ENCODE data around the gene ARID3B. TPM values are rescaled to one million over a fixed set of nuclear protein-coding genes. Genes with fewer than 3 reads are reported as not detected.
A peak's percentile ranks its signal among the peaks of the same experiment; 100 is the strongest.
"Not testable (repeated sequence)": the region's sequence is repeated elsewhere in the genome, so short reads cannot be mapped to it uniquely, and the experiment has no call there.

Gene ARID3B
- 1.7 and 3.1 TPM in 2 replicates for total RNA-seq

DNA sequence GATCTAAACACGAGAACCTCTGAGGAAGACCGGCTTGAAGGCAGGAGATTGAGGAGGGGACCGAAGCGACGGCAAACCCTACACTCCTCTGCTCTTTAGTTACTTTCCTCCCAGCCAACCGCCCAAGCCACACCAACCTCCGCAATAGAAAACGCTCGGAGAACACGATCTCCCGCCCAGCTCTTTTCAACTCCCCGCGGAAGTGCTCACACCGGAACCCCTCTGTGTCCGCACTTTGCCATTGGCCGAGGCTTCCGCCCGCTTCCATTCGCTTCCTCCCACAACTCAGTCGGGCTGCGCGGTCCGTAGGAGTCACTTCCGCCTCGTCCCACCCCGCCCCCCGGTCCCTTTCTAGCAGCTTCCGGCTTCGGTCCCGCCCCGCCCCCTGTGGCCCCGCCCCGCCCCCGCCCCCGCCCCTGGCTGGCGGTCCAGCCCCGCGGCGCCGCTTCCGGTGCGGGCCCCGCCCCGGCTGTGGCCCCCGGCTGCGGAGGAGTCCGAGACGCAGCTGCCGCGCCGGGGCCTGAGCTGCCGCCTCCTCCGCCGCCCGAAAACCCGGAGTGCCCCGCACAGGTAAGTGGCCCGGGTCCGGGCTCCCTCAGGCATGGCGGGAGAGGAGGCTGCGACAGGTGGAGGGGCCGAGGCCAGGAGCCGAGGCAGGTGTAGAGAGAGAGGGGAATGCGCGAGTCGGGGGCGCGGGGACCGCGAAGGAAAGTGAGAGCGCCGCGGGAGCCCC, at the start of gene ARID3B:
TSS of gene ARID3B (plus strand) at position 460 of the 733 bp plus-strand sequence. CDS start 2,717 bp downstream, outside the sequence.
- DNase-seq (ENCODE audit: low read depth), result peak; percentile 94

DNA sequence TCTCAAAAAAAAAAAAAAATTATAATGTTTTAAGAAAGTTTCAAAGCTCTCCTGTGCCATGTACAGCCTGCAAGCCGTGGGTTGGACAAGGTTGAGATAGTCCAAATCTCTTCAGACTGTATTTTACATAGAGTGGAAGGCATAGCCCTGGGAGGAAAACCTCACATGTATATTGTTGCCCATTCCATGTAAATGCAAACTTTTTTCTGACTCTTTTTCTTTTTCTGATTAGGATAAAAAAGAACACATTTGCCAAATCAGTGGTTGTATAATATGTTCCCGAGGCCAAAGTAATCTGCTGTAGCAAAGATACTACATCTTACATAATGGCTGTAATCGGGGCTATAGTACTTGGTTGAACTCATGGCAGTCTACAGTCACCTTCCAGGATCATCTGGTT, 44.4 kb upstream of the ARID3B start:
- DNase-seq (ENCODE audit: low read depth), result no peak

DNA sequence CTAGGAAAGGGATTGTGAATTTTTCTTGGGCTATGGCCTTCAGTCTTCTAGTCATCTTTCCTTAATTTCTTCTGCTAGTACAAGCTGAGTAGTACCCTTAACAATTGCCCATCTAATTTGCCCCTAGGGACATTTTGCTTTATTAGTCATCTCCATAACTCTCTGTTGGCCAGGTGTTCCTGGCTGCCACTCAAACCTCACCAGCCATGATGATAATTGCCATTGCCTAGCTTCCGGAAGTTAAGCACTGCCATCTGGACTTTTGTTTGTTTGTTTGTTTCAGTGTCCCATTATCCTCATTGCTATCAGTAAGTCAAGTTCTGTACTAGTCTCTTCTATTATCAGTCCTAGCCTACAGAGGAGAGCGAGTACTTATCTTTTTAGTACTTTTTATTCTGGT, 43.4 kb upstream of the ARID3B start:
- peak; percentile 77 for DNase-seq (ENCODE audit: low read depth)

GRCh38 chr15:74499366-74499765, 41.7 kb upstream of the ARID3B start:
- DNase-seq (ENCODE audit: low read depth), result no peak

GRCh38 chr15:74500401-74500800, 40.6 kb upstream of the ARID3B start:
- DNase-seq (ENCODE audit: low read depth), result no peak

GRCh38 chr15:74502301-74502700, 38.7 kb upstream of the ARID3B start:
- DNase-seq (ENCODE audit: low read depth), result no peak

- DNase-seq (ENCODE audit: low read depth), result no peak
Observed at GRCh38 chr15:74504418-74504817, 36.6 kb upstream of the ARID3B start.

DNA sequence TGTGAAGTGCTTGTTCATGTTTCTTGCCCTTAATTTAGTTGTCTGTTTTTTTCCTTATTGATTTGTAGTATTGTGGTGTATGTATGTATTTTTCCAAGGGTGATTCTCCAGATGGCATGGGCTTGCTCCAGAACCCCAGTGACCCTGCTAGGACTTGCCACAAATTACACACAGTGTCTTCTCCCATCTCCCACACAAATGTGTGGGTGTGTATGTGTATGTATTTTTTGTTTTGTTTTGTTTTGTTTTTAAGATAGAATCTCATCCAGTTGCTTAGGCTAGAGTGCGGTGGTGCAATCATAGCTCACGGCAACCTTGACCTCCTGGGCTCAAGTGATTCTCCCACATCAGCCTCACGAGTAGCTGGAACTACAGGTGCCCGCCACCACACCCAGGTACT, 36.2 kb upstream of the ARID3B start:
- no peak for DNase-seq (ENCODE audit: low read depth)

DNA sequence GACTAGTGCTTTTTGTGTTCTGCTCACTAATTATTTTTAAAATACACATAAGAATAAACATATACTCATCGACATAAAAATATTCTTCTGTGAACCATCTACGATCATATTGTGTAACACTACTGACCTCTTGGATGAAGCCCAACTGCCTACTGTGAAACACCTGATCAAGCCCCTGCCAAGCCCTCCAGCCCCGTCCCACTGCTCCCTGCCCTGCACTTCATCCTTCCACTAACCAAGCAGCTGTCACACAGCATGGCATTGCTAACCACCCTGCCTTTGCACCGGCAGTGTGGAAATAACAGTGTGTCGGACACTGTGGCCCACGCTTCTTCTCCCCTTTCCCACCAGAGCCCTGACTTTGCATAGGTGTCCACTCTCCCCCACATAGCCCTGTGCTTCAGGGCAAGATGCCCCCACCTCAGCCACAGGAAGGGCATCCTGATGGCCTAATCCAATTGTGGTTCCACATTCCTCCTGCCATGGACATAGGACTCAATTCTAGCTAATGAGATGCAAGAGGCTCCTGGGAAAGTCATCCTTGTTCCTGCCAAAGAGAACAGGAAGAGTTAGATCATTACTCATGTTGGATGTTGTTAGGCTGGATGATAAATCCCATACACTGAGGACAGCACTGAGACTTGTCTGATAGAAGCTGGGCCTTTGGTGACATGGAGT, 35.0 kb upstream of the ARID3B start:
- no peak for DNase-seq (ENCODE audit: low read depth)

- no peak for DNase-seq (ENCODE audit: low read depth)
Observed at GRCh38 chr15:74506515-74506840, 34.5 kb upstream of the ARID3B start.

DNA sequence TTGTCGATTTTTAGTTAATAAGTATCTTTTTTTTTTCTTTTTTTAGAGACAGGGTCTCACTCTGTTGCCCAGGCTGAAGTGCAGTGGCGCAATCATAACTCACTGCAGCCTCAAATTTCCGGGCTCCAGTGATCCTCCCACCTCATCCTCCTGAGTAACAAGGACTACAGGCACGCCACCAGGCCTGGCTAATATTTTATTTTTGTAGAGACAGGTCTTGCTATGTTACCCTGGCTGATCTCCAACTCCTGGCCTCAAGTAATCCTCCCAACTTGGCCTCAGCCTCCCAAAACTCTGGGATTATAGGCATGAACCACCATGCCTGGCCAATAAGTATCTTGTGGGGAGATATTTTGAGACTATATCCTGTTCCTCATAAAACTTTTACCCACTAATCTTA, 29.4 kb upstream of the ARID3B start:
- DNase-seq (ENCODE audit: low read depth), result peak; percentile 34

GRCh38 chr15:74514059-74514458, 27.0 kb upstream of the ARID3B start:
- DNase-seq (ENCODE audit: low read depth), result not testable (repeated sequence)

DNA sequence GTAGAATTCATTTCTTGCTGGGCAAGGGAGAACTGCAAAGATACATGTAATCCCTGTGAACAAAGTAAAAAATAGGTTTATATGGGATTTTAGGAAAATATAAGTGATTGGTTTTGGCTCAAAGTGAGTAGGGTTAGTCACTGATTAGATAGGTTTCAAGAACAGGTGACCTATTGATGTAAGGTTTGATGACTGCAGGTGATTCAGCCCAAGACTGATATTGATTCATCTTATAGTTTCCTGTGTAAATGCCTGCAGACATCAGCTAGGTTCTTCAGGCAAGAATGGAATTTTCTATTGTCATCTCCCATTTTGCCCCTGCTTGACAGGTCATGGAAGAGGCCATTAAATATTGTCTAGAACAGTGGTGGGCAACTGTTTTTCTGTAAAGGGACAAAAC, 23.9 kb upstream of the ARID3B start:
- no peak for DNase-seq (ENCODE audit: low read depth)

DNA sequence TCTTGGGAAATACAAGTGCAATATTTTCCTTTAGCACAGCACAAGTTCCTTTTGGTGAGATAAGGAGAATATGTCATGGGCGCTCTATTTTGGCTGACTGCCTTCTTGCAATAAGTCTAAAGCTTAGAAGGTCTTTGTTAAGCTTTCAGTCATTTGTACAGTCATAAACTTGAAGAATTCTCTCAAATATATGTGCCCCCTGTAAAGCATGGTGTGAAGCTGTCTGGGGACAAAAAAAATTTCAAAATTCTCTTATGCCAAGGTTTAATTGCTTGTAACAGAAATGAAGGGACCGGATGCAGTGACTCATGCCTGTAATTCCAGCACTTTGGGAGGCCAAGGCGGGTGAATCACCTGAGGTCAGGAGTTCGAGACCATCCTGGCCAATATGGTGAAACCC, 21.7 kb upstream of the ARID3B start:
- DNase-seq (ENCODE audit: low read depth), result no peak

DNA sequence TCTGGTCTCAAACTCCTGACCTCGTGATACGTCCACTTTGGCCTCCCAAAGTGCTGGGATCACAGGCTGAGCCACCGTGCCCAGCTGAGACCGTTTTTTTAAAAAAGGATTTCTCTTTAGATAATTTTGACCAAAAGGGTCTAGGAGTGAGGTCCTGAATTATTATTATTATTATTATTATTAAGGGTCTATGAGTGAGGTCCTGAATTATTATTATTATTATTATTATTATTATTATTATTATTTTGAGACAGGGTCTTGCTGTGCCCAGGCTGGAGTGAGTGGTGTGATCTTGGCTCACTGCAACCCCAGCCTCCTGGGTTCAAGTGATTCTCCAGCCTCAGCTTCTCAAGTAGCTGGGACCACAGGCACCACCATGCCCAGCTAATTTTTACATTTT, 20.6 kb upstream of the ARID3B start:
- DNase-seq (ENCODE audit: low read depth), result no peak

DNA sequence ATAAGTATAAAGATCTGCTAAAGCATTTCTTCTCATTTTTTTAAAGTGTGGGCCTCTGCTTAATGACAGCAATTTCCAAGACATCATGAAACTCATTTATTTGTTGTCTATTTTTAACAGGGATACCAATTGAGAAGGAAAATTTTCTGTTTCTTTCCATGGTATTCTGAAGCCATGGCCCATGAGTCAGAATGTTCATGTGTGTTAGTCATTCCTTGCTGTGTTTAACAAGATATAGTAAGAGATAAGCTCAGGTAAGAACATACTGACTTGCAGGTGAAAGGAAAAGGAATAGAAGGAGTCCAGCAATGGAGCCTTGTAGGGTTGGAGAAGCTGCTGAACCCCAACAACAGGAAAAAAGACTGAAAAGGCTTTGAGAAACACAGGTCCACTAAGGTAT, 17.0 kb upstream of the ARID3B start:
- peak; percentile 60 for DNase-seq (ENCODE audit: low read depth)

- no peak for DNase-seq (ENCODE audit: low read depth)
Observed at GRCh38 chr15:74525309-74525708, 15.7 kb upstream of the ARID3B start.

GRCh38 chr15:74525945-74526344, 15.1 kb upstream of the ARID3B start:
- DNase-seq (ENCODE audit: low read depth), result peak; percentile 89

- DNase-seq (ENCODE audit: low read depth), result peak; percentile 54
Observed at GRCh38 chr15:74528876-74529275, 12.1 kb upstream of the ARID3B start.

DNA sequence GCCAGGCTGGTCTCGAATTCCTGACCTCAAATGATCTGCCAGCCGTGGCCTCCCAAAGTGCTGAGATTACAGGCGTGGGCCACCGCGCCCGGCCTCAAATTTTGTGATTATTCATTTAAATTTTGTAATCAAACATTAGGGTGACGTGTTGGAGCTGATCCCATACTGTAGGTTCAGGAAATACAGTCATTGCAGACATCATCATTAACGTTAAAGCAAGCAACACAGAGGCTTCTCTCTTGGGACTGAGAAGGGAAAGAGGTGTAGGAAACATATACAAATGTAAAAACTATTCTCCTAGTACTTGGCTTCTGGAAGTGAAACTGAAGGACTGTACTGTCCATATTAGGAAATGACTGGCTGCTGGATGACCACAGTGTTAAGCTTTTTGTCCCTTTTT, 11.1 kb upstream of the ARID3B start:
- no peak for DNase-seq (ENCODE audit: low read depth)

DNA sequence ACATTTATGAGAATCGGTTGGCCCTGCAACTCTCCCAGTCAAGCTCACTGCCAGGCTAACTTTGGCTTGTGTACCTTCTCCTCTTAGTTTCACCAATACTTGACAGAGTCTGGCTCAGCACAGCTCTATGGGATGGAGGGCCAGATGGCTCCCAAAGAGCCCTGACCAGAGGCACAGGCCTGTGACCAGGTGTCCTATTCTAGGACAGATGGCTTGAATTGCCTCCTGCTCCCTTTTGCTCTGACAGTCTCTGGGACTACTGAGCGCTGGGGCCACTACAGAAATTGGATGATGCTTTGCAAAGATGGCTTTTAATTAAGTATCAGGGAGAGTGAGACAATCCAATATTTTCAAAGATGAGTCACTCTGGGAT, 10.3 kb upstream of the ARID3B start:
- DNase-seq (ENCODE audit: low read depth), result no peak

- DNase-seq (ENCODE audit: low read depth), result peak; percentile 95
Observed at GRCh38 chr15:74531144-74531811, 9.7 kb upstream of the ARID3B start.

DNA sequence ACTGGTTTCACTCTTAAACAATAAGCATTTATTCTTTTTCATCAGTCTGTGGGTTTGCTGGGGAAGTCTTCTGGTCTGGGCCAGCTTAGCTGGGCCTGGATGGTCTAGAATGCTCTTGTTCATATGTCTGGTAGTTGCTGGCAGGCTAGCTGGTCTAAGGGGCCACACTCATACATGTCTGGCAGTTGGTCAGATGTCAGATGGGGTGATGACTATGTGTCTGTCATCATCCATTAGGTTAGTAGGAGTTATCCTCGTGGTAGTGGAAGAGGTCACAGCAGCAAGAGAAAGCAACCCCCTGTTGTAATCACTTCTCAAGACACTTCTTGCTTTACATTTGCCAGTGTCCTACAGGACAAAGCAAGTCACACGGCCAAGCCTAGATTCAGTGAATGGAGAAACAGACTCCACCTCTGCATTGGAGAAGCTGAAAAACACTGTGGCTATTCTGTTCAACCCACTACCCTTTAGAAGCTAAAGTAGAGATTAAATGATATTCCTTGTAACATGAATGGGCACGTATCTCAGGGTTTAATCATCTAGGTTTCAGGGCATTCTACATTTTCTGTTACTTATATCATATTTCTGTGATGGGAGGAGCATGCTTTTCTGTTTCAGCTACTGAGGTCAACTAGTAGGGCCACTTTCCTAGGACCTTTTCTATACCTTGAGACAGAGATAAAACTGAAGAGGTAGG, 5.5 kb upstream of the ARID3B start:
- DNase-seq (ENCODE audit: low read depth), result no peak

All from renal cortical epithelial cell (primary cell).